HCT116 (cell line): ENCODE data around the gene FGG. TPM values are rescaled to one million over a fixed set of nuclear protein-coding genes. Genes with fewer than 3 reads are reported as not detected.

ENCODE experiments used
- ATAC-seq: fragments of 200-7000 bp; cut with Tn5 transposase; 2 replicates; pipeline ENCODE4 v1.9.1; 2020; ENCODE audit warnings: mild to moderate bottlenecking, moderate library complexity
- BruUV-seq: library from RNA; stranded (reverse); fragments of 400-500 nt; replicated peaks from 2 replicates; lab custom pipeline; 2021; lab: Mats Ljungman, UMichigan
- CTCF ChIA-PET: fragments of 300-600 bp; sonication (Branson Sonifier 250); formaldehyde crosslinking; loops from one replicate; lab custom pipeline; 2021; ENCODE audit warnings: antibody characterized with exemption; lab: Charles Lee
- POLR2A ChIA-PET: fragments of 300-600, 350-600 bp; sonication (Branson Sonifier 250); formaldehyde crosslinking; loops from one replicate; lab custom pipeline; 2021; ENCODE audit warnings: antibody characterized with exemption; lab: Charles Lee
- RAD21 ChIA-PET, 2 experiments: fragments of 300-600 bp; sonication (Branson Sonifier 250); formaldehyde crosslinking; loops; one replicate each; lab custom pipeline; 2023; ENCODE audit warnings: low total read pairs in 2 of 2; ENCODE audit not compliant: uncharacterized antibody in 2 of 2, unreplicated experiment in 2 of 2, low non-redundant PET in 1 of 2; lab: Charles Lee
- DNase-seq: peaks from one replicate; pipeline ENCODE4 v3.0.0-alpha.2; 2010; ENCODE audit warnings: low read depth, low spot score
- H2AFZ ChIP-seq: fragments of 200-600 bp; shearing (Covaris generic), sonication (generic); 2 replicates; pipeline ENCODE4 v1.6.1; 2017; ENCODE audit warnings: low read depth, mixed run types, mixed read lengths, antibody characterized with exemption, low read length; ENCODE audit not compliant: poor library complexity, severe bottlenecking
- H3K27ac ChIP-seq: 2 replicates; pipeline ENCODE4 v1.5.1; 2012; ENCODE audit warnings: low read depth, low read length
- H3K27me3 ChIP-seq: fragments of 200-600 bp; sonication (generic); 2 replicates; pipeline ENCODE4 v1.6.1; 2016; ENCODE audit warnings: mixed run types, low read length, mixed read lengths; ENCODE audit not compliant: insufficient read depth
- H3K36me3 ChIP-seq, 2 experiments: fragments of 200-500 bp in 1 of 2; fragments of 200-600 bp in 1 of 2; sonication (Bioruptor generic) in 1 of 2; sonication (generic) in 1 of 2; 2 replicates each; pipeline versions ENCODE4 v1.5.1 to v1.6.1; 2014 to 2016; ENCODE audit warnings: low read length in 2 of 2, inconsistent platforms in 1 of 2, mixed read lengths in 1 of 2, mixed run types in 1 of 2; ENCODE audit not compliant: insufficient read depth in 2 of 2, control insufficient read depth in 1 of 2
- H3K4me1 ChIP-seq, 2 experiments: fragments of 200-600 bp in 1 of 2; sonication (generic) in 1 of 2; 2 replicates each; pipeline versions ENCODE4 v1.5.1 to v1.6.1; 2012 to 2017; ENCODE audit warnings: low read length in 2 of 2, inconsistent platforms in 1 of 2, mild to moderate bottlenecking in 1 of 2, mixed read lengths in 1 of 2, mixed run types in 1 of 2, moderate library complexity in 1 of 2; ENCODE audit not compliant: insufficient read depth in 2 of 2, control insufficient read depth in 1 of 2
- H3K4me2 ChIP-seq: fragments of 200-600 bp; sonication (generic); 2 replicates; pipeline ENCODE4 v1.6.1; 2017; ENCODE audit warnings: mixed run types, low read length, mixed read lengths
- H3K4me3 ChIP-seq, 2 experiments: fragments of 200-600 bp in 1 of 2; sonication (generic) in 1 of 2; replicated peaks in 1 of 2; 2 replicates each; pipeline ENCODE4 v1.5.1; 2011 to 2016; ENCODE audit warnings: low read length in 2 of 2, control low read depth in 1 of 2, low read depth in 1 of 2, mild to moderate bottlenecking in 1 of 2, mixed read lengths in 1 of 2, mixed run types in 1 of 2
- H3K79me2 ChIP-seq: fragments of 200-600 bp; sonication (generic); 2 replicates; pipeline ENCODE4 v1.6.1; 2017; ENCODE audit warnings: mild to moderate bottlenecking, mixed run types, low read length, moderate library complexity, mixed read lengths; ENCODE audit not compliant: insufficient read depth
- H3K9ac ChIP-seq: fragments of 200-600 bp; sonication (generic); 2 replicates; pipeline ENCODE4 v1.6.1; 2016; ENCODE audit warnings: low read length, mixed read lengths
- H3K9me2 ChIP-seq: fragments of 200-600 bp; sonication (generic), shearing (Covaris generic); 2 replicates; pipeline ENCODE4 v1.6.1; 2017; ENCODE audit warnings: mixed run types, mild to moderate bottlenecking, moderate library complexity; ENCODE audit not compliant: insufficient read depth
- H3K9me3 ChIP-seq, 2 experiments: fragments of 200-500 bp in 1 of 2; fragments of 200-600 bp in 1 of 2; sonication (Bioruptor generic) in 1 of 2; sonication (generic) in 1 of 2; 2 replicates each; pipeline ENCODE4 v1.6.1; 2014 to 2017; ENCODE audit warnings: low read length in 2 of 2, mixed read lengths in 2 of 2, inconsistent platforms in 1 of 2, low read depth in 1 of 2, mild to moderate bottlenecking in 1 of 2, mixed run types in 1 of 2, moderate library complexity in 1 of 2; ENCODE audit not compliant: control insufficient read depth in 1 of 2, insufficient read depth in 1 of 2
- H4K20me1 ChIP-seq: fragments of 200-600 bp; sonication (generic), shearing (Covaris generic); 2 replicates; pipeline ENCODE4 v1.6.1; 2017; ENCODE audit warnings: mixed run types, mild to moderate bottlenecking, moderate library complexity; ENCODE audit not compliant: insufficient read depth
- CEBPB ChIP-seq: IDR thresholded peaks from 2 replicates; pipeline ENCODE4 v1.6.1; 2012; ENCODE audit warnings: low read depth
- EGR1 ChIP-seq: IDR thresholded peaks from 2 replicates; pipeline ENCODE4 v1.6.1; 2012; ENCODE audit warnings: low read depth
- EZH2 ChIP-seq: fragments of 200-600 bp; sonication (generic); IDR thresholded peaks from 2 replicates; pipeline ENCODE4 v1.6.1; 2017; ENCODE audit warnings: antibody characterized with exemption, mixed run types
- FOSL1 ChIP-seq: IDR thresholded peaks from 2 replicates; pipeline ENCODE4 v1.6.1; 2012; ENCODE audit warnings: low read depth
- JUND ChIP-seq: IDR thresholded peaks from 2 replicates; pipeline ENCODE4 v1.6.1; 2012
- SIN3A ChIP-seq: IDR thresholded peaks from 2 replicates; pipeline ENCODE4 v1.6.1; 2012; ENCODE audit warnings: low read depth
- SP1 ChIP-seq: IDR thresholded peaks from 2 replicates; pipeline ENCODE4 v1.6.1; 2012; ENCODE audit warnings: low read depth
- ZFX ChIP-seq: fragments of 450-650 bp; IDR thresholded peaks from 2 replicates; pipeline ENCODE4 v1.6.1; 2017
- ZNF274 ChIP-seq: fragments of 200-500 bp; sonication (Bioruptor generic); IDR thresholded peaks from 2 replicates; pipeline ENCODE4 v1.6.1; 2014; ENCODE audit warnings: mild to moderate bottlenecking, low read depth, low read length, inconsistent platforms
- intact Hi-C: fragments of 100-400 bp; cut with micrococcal nuclease; formaldehyde crosslinking; loops from 2 replicates; pipeline ENCODE4 v1.10.0; 2022
- total RNA-seq: library from RNA; stranded (reverse); gene quantifications from one replicate; pipeline ENCODE4 v1.2.1, GENCODE V29; 2021; ENCODE audit not compliant: unreplicated experiment
- TF ChIP-seq, protein P1 (sequence below): IDR thresholded peaks from 2 replicates; pipeline ENCODE4 v1.6.1; 2012
- TF ChIP-seq, protein P2 (sequence below): IDR thresholded peaks from 2 replicates; pipeline ENCODE4 v1.6.1; 2012; ENCODE audit warnings: low read depth

Gene FGG
- total RNA-seq, 1 experiment from 2014 or later: 2.7 TPM

GRCh38 chr4:154614306-154614705, 1.9 kb upstream of the FGG start:
- no peaks in the 10 kb centered on the region for H3K4me1 ChIP-seq
- H3K4me2 ChIP-seq: no peak overlapping the region
- H3K36me3 ChIP-seq: no peaks in the 10 kb centered on the region
- H3K9me3 ChIP-seq: no peaks in the 10 kb centered on the region
- no peak for ATAC-seq
- no TSS peak for BruUV-seq
- no peak overlapping the region for H2AFZ ChIP-seq
- H3K9me2 ChIP-seq: no peaks in the 10 kb centered on the region
- H3K27me3 ChIP-seq: no peaks in the 10 kb centered on the region
- TF ChIP-seq EZH2 (no peak), CEBPB (no peak), ZNF274 (no peak), FOSL1 (no peak), SP1 (no peak), SIN3A (no peak), JUND (no peak), EGR1 (no peak), ZFX (no peak)
- TF ChIP-seq, protein P1, sequence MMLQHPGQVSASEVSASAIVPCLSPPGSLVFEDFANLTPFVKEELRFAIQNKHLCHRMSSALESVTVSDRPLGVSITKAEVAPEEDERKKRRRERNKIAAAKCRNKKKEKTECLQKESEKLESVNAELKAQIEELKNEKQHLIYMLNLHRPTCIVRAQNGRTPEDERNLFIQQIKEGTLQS: no peak
- TF ChIP-seq, protein P2, sequence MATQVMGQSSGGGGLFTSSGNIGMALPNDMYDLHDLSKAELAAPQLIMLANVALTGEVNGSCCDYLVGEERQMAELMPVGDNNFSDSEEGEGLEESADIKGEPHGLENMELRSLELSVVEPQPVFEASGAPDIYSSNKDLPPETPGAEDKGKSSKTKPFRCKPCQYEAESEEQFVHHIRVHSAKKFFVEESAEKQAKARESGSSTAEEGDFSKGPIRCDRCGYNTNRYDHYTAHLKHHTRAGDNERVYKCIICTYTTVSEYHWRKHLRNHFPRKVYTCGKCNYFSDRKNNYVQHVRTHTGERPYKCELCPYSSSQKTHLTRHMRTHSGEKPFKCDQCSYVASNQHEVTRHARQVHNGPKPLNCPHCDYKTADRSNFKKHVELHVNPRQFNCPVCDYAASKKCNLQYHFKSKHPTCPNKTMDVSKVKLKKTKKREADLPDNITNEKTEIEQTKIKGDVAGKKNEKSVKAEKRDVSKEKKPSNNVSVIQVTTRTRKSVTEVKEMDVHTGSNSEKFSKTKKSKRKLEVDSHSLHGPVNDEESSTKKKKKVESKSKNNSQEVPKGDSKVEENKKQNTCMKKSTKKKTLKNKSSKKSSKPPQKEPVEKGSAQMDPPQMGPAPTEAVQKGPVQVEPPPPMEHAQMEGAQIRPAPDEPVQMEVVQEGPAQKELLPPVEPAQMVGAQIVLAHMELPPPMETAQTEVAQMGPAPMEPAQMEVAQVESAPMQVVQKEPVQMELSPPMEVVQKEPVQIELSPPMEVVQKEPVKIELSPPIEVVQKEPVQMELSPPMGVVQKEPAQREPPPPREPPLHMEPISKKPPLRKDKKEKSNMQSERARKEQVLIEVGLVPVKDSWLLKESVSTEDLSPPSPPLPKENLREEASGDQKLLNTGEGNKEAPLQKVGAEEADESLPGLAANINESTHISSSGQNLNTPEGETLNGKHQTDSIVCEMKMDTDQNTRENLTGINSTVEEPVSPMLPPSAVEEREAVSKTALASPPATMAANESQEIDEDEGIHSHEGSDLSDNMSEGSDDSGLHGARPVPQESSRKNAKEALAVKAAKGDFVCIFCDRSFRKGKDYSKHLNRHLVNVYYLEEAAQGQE: no peak
- POLR2A ChIA-PET: no interaction called here
- CTCF ChIA-PET: interaction anchor here (0.7 to 1.8 kb wide), 4 partner anchors 12 to 62 kb away, joined by 3 to 5 read pairs (median 4); no protein-coding TSS in a partner anchor
- H3K4me3 ChIP-seq: no peak overlapping the region
- H3K9ac ChIP-seq: no peak overlapping the region
- intact Hi-C loops: loop anchor here (10.0 kb wide), 1 partner anchor 840 kb away; no protein-coding TSS in a partner anchor
- RAD21 ChIA-PET: no interaction called here
- no peaks in the 10 kb centered on the region for H3K79me2 ChIP-seq
- H3K27ac ChIP-seq: no peak overlapping the region
- DNase-seq: no peak
- no peaks in the 10 kb centered on the region for H4K20me1 ChIP-seq
